ENCODE data around the gene SORCS2. TPM values are rescaled to one million over a fixed set of nuclear protein-coding genes. Genes with fewer than 3 reads are reported as not detected.

SORCS2 gene
- total and polyA plus RNA-seq, 7 donors: 0.18 to 1.5 (median 0.36) TPM

- Histone ChIP-seq H3K4me3 (no peak overlapping the region), H3K4me1 (peaks cover 23% of the 10 kb centered on the region), H3K9me3 (no peaks in the 10 kb centered on the region), H3K36me3 (ENCODE audit: insufficient read depth in 1 of 2, low read depth in 1 of 2) (no peaks in the 10 kb centered on the region), H3K27ac (no peak overlapping the region), H3K27me3 (ENCODE audit: insufficient read depth in 3 of 3, low read length in 2 of 3) (no peaks in the 10 kb centered on the region)
- ATAC-seq: no peak
- intact Hi-C loops (cut with DNase I): loop anchor here in 1 of 2 donors (5.0 kb wide), 1 partner anchor 44 kb away; no protein-coding TSS in a partner anchor
- WGBS, 3 donors: 90 to 96% (median 95%) methylated on average over 21 of the region's 21 CpGs
- no peak for TF ChIP-seq CTCF (IDR thresholded peaks at IDR 0.05)
- no peak for DNase-seq
Measured at GRCh38 chr4:7208509-7209451, 16.4 kb downstream of the SORCS2 start.

GRCh38 chr4:7209699-7210098, 17.4 kb downstream of the SORCS2 start:
- no peak overlapping the region for H3K4me3 ChIP-seq
- no peaks in the 10 kb centered on the region for H3K27me3 ChIP-seq (ENCODE audit: insufficient read depth in 3 of 3, low read length in 2 of 3)
- no peak for ATAC-seq
- no peak overlapping the region for H3K27ac ChIP-seq
- intact Hi-C loops (cut with DNase I): loop anchor here in 1 of 2 donors (5.0 kb wide), 1 partner anchor 43 kb away; no protein-coding TSS in a partner anchor
- no peak for TF ChIP-seq CTCF (IDR thresholded peaks at IDR 0.05)
- DNase-seq: no peak
- no peaks in the 10 kb centered on the region for H3K36me3 ChIP-seq (ENCODE audit: insufficient read depth in 1 of 2, low read depth in 1 of 2)
- H3K4me1 ChIP-seq: peaks cover 22% of the 10 kb centered on the region
- peaks cover 6% of the 10 kb centered on the region for H3K9me3 ChIP-seq
- 80 to 85% (median 82%) methylated on average over 9 of the region's 9 CpGs for WGBS, 3 donors

- H3K36me3 ChIP-seq (ENCODE audit: insufficient read depth in 1 of 2, low read depth in 1 of 2): no peaks in the 10 kb centered on the region
- H3K27me3 ChIP-seq (ENCODE audit: insufficient read depth in 3 of 3, low read length in 2 of 3): no peaks in the 10 kb centered on the region
- WGBS, 3 donors: 84 to 91% (median 88%) methylated on average over 4 of the region's 4 CpGs
- H3K9me3 ChIP-seq: peaks cover 6% of the 10 kb centered on the region
- peaks cover 18% of the 10 kb centered on the region for H3K4me1 ChIP-seq
- DNase-seq (no peak), ATAC-seq (no peak)
- H3K27ac ChIP-seq: no peak overlapping the region
- no peak overlapping the region for H3K4me3 ChIP-seq
- intact Hi-C loops (cut with DNase I): no loop called here
- no peak for TF ChIP-seq CTCF (IDR thresholded peaks at IDR 0.05)
Measured at GRCh38 chr4:7210824-7211223, 18.5 kb downstream of the SORCS2 start.

- Histone ChIP-seq H3K36me3 (ENCODE audit: insufficient read depth in 1 of 2, low read depth in 1 of 2) (no peaks in the 10 kb centered on the region), H3K4me3 (no peak overlapping the region), H3K27me3 (ENCODE audit: insufficient read depth in 3 of 3, low read length in 2 of 3) (no peaks in the 10 kb centered on the region), H3K27ac (no peak overlapping the region), H3K4me1 (peaks cover 5% of the 10 kb centered on the region), H3K9me3 (peaks cover 6% of the 10 kb centered on the region)
- TF ChIP-seq CTCF (IDR thresholded peaks at IDR 0.05): no peak
- DNase-seq: no peak
- 63 to 79% (median 66%) methylated on average over 6 of the region's 6 CpGs for WGBS, 3 donors
- intact Hi-C loops (cut with DNase I): no loop called here
- ATAC-seq: no peak
Measured at GRCh38 chr4:7212101-7212674, 19.9 kb downstream of the SORCS2 start.

Measured in psoas muscle (tissue), 8 donors.